Measurements from ENCODE around the gene SYNE1. TPM values are rescaled to one million over a fixed set of nuclear protein-coding genes. Genes with fewer than 3 reads are reported as not detected.

SYNE1 gene
- total and polyA plus RNA-seq, 2 experiments from 2014 or later = 17.6 to 59.9 TPM

GRCh38 chr6:152176268-152176667, 460.9 kb downstream of the SYNE1 start:
- WGBS (ENCODE audit: low lambda C conversion rate, missing lambda C conversion rate) = 57% methylated on average over 4 of the region's 4 CpGs
- H3K27ac ChIP-seq = no peak overlapping the region

GRCh38 chr6:152173957-152174356, 463.2 kb downstream of the SYNE1 start:
- no peak for DNase-seq (ENCODE audit: low spot score)
- H3K27me3 ChIP-seq = no peaks in the 10 kb centered on the region
- no peaks in the 10 kb centered on the region for H3K36me3 ChIP-seq (replicated peaks; ENCODE audit: insufficient read depth, low read depth)
- no peak overlapping the region for H3K27ac ChIP-seq
- no peak overlapping the region for H2AFZ ChIP-seq
- no peaks in the 10 kb centered on the region for H3K79me2 ChIP-seq
- H3K4me2 ChIP-seq = no peak overlapping the region
- no peaks in the 10 kb centered on the region for H3K9me2 ChIP-seq (replicated peaks; ENCODE audit: insufficient read depth)
- no peaks in the 10 kb centered on the region for H3K4me1 ChIP-seq (ENCODE audit: insufficient read depth)
- H3K4me3 ChIP-seq = no peak overlapping the region
- H4K20me1 ChIP-seq (ENCODE audit: insufficient read depth, poor library complexity, severe bottlenecking) = no peaks in the 10 kb centered on the region
- WGBS (ENCODE audit: low lambda C conversion rate, missing lambda C conversion rate) = 81% methylated on average over 2 of the region's 2 CpGs
- TF ChIP-seq EZH2 (IDR thresholded peaks at IDR 0.05; ENCODE audit: borderline replicate concordance) (no peak), EZH2phosphoT487 (IDR thresholded peaks at IDR 0.05; ENCODE audit: low read depth, severe bottlenecking, unreplicated experiment) (no peak)
- TF ChIP-seq, protein P1, sequence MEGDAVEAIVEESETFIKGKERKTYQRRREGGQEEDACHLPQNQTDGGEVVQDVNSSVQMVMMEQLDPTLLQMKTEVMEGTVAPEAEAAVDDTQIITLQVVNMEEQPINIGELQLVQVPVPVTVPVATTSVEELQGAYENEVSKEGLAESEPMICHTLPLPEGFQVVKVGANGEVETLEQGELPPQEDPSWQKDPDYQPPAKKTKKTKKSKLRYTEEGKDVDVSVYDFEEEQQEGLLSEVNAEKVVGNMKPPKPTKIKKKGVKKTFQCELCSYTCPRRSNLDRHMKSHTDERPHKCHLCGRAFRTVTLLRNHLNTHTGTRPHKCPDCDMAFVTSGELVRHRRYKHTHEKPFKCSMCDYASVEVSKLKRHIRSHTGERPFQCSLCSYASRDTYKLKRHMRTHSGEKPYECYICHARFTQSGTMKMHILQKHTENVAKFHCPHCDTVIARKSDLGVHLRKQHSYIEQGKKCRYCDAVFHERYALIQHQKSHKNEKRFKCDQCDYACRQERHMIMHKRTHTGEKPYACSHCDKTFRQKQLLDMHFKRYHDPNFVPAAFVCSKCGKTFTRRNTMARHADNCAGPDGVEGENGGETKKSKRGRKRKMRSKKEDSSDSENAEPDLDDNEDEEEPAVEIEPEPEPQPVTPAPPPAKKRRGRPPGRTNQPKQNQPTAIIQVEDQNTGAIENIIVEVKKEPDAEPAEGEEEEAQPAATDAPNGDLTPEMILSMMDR (IDR thresholded peaks at IDR 0.05; ENCODE audit: poor library complexity) = no peak
- no peaks in the 10 kb centered on the region for H3K9me3 ChIP-seq (ENCODE audit: low read depth)

More at GRCh38 chr6:152176268-152176667, 460.9 kb downstream of the SYNE1 start:
- Histone ChIP-seq H3K79me2 (no peaks in the 10 kb centered on the region), H3K4me2 (no peak overlapping the region), H4K20me1 (ENCODE audit: insufficient read depth, poor library complexity, severe bottlenecking) (no peaks in the 10 kb centered on the region), H3K9me2 (replicated peaks; ENCODE audit: insufficient read depth) (no peaks in the 10 kb centered on the region), H3K27me3 (no peaks in the 10 kb centered on the region), H3K36me3 (replicated peaks; ENCODE audit: insufficient read depth, low read depth) (no peaks in the 10 kb centered on the region), H3K9me3 (ENCODE audit: low read depth) (no peaks in the 10 kb centered on the region), H2AFZ (no peak overlapping the region), H3K4me1 (ENCODE audit: insufficient read depth) (no peaks in the 10 kb centered on the region), H3K4me3 (no peak overlapping the region)
- no peak for DNase-seq (ENCODE audit: low spot score)
- TF ChIP-seq, protein P1 (IDR thresholded peaks at IDR 0.05; ENCODE audit: poor library complexity) = no peak
- TF ChIP-seq EZH2phosphoT487 (IDR thresholded peaks at IDR 0.05; ENCODE audit: low read depth, severe bottlenecking, unreplicated experiment) = no peak
- TF ChIP-seq EZH2 (IDR thresholded peaks at IDR 0.05; ENCODE audit: borderline replicate concordance) = no peak

- 77% methylated on average over 4 of the region's 4 CpGs for WGBS (ENCODE audit: low lambda C conversion rate, missing lambda C conversion rate)
- Histone ChIP-seq H2AFZ (no peak overlapping the region), H3K27me3 (no peaks in the 10 kb centered on the region), H3K36me3 (replicated peaks; ENCODE audit: insufficient read depth, low read depth) (no peaks in the 10 kb centered on the region), H3K4me2 (no peak overlapping the region), H4K20me1 (ENCODE audit: insufficient read depth, poor library complexity, severe bottlenecking) (no peaks in the 10 kb centered on the region), H3K4me1 (ENCODE audit: insufficient read depth) (no peaks in the 10 kb centered on the region), H3K79me2 (no peaks in the 10 kb centered on the region), H3K9me3 (ENCODE audit: low read depth) (no peaks in the 10 kb centered on the region), H3K27ac (no peak overlapping the region), H3K9me2 (replicated peaks; ENCODE audit: insufficient read depth) (no peaks in the 10 kb centered on the region), H3K4me3 (no peak overlapping the region)
- no peak for DNase-seq (ENCODE audit: low spot score)
- TF ChIP-seq EZH2 (IDR thresholded peaks at IDR 0.05; ENCODE audit: borderline replicate concordance) (no peak), EZH2phosphoT487 (IDR thresholded peaks at IDR 0.05; ENCODE audit: low read depth, severe bottlenecking, unreplicated experiment) (no peak)
Measured at GRCh38 chr6:152173321-152173720, 463.8 kb downstream of the SYNE1 start.

GRCh38 chr6:152170702-152171667, 466.2 kb downstream of the SYNE1 start:
- H3K36me3 ChIP-seq (replicated peaks; ENCODE audit: insufficient read depth, low read depth) = no peaks in the 10 kb centered on the region
- no peak for TF ChIP-seq EZH2 (IDR thresholded peaks at IDR 0.05; ENCODE audit: borderline replicate concordance)
- TF ChIP-seq, protein P1 (IDR thresholded peaks at IDR 0.05; ENCODE audit: poor library complexity) = no peak
- TF ChIP-seq EZH2phosphoT487 (IDR thresholded peaks at IDR 0.05; ENCODE audit: low read depth, severe bottlenecking, unreplicated experiment) = no peak
- peak; percentile 38 for DNase-seq (ENCODE audit: low spot score)
- peak overlapping the region; percentile 49 for H3K4me2 ChIP-seq
- no peaks in the 10 kb centered on the region for H3K9me2 ChIP-seq (replicated peaks; ENCODE audit: insufficient read depth)
- no peaks in the 10 kb centered on the region for H4K20me1 ChIP-seq (ENCODE audit: insufficient read depth, poor library complexity, severe bottlenecking)
- no peaks in the 10 kb centered on the region for H3K4me1 ChIP-seq (ENCODE audit: insufficient read depth)
- no peaks in the 10 kb centered on the region for H3K9me3 ChIP-seq (ENCODE audit: low read depth)
- WGBS (ENCODE audit: low lambda C conversion rate, missing lambda C conversion rate) = 75% methylated on average over 13 of the region's 13 CpGs
- peak overlapping the region; percentile 39 for H2AFZ ChIP-seq
- no peaks in the 10 kb centered on the region for H3K27me3 ChIP-seq
- H3K79me2 ChIP-seq = no peaks in the 10 kb centered on the region
- H3K27ac ChIP-seq = peak overlapping the region; percentile 74
- no peak overlapping the region for H3K4me3 ChIP-seq
